ENCODE data around the gene RECQL5. TPM values are rescaled to one million over a fixed set of nuclear protein-coding genes. Genes with fewer than 3 reads are reported as not detected.

The RECQL5 gene
- total RNA-seq, 1 experiment from 2014 or later = 36.3 TPM

- Mint-ChIP-seq H3K9me3 (ENCODE audit: unreplicated experiment) (no peaks in the 10 kb centered on the region), H3K4me1 (ENCODE audit: insufficient read depth, unreplicated experiment) (peaks cover 10% of the 10 kb centered on the region), H3K4me3 (ENCODE audit: unreplicated experiment) (no peak overlapping the region), H3K27me3 (ENCODE audit: insufficient read depth, unreplicated experiment) (no peaks in the 10 kb centered on the region), H3K27ac (ENCODE audit: low read depth, unreplicated experiment) (no peak overlapping the region), H3K36me3 (ENCODE audit: insufficient read depth, unreplicated experiment) (peaks cover 19% of the 10 kb centered on the region)
- ChIA-PET POLR2A (interaction anchor here (0.8 to 2.7 kb wide), 9 partner anchors 8 to 147 kb away, joined by 3 to 15 read pairs (median 5); partner anchors contain the start of genes GALK1, ITGB4, RECQL5 and SAP30BP), CTCF (interaction anchor here (0.5 to 3.9 kb wide), 37 partner anchors 8 to 479 kb away, joined by 3 to 75 read pairs (median 5); partner anchors contain the start of gene TSEN54)
- intact Hi-C loops (cut with micrococcal nuclease) = loop anchor here (10.0 kb wide), 1 partner anchor 208 kb away; no protein-coding TSS in a partner anchor
- no peak for TF ChIP-seq CTCF (IDR thresholded peaks at IDR 0.05; ENCODE audit: unreplicated experiment)
- DNase-seq (ENCODE audit: unreplicated experiment) = no peak
- BruUV-seq (replicated peaks) = no TSS peak
Observed at GRCh38 chr17:75632428-75632827, 34.5 kb downstream of the RECQL5 start.

GRCh38 chr17:75631353-75631752 lies 35.6 kb downstream of the RECQL5 start:
- no TSS peak for BruUV-seq (replicated peaks)
- DNase-seq (ENCODE audit: unreplicated experiment) = no peak
- no peak overlapping the region for H3K4me3 Mint-ChIP-seq (ENCODE audit: unreplicated experiment)
- peaks cover 10% of the 10 kb centered on the region for H3K4me1 Mint-ChIP-seq (ENCODE audit: insufficient read depth, unreplicated experiment)
- H3K9me3 Mint-ChIP-seq (ENCODE audit: unreplicated experiment) = no peaks in the 10 kb centered on the region
- no peak overlapping the region for H3K27ac Mint-ChIP-seq (ENCODE audit: low read depth, unreplicated experiment)
- no peak for TF ChIP-seq CTCF (IDR thresholded peaks at IDR 0.05; ENCODE audit: unreplicated experiment)
- CTCF ChIA-PET = no interaction called here
- intact Hi-C loops (cut with micrococcal nuclease) = loop anchor here (10.0 kb wide), 1 partner anchor 207 kb away; no protein-coding TSS in a partner anchor
- POLR2A ChIA-PET = interaction anchor here (0.6 kb wide), 1 partner anchor 286 kb away, joined by 3 read pairs; no protein-coding TSS in a partner anchor
- H3K36me3 Mint-ChIP-seq (ENCODE audit: insufficient read depth, unreplicated experiment) = peaks cover 19% of the 10 kb centered on the region
- no peaks in the 10 kb centered on the region for H3K27me3 Mint-ChIP-seq (ENCODE audit: insufficient read depth, unreplicated experiment)

- DNase-seq (ENCODE audit: unreplicated experiment) = no peak
- no peaks in the 10 kb centered on the region for H3K27me3 Mint-ChIP-seq (ENCODE audit: insufficient read depth, unreplicated experiment)
- no peak overlapping the region for H3K27ac Mint-ChIP-seq (ENCODE audit: low read depth, unreplicated experiment)
- H3K4me1 Mint-ChIP-seq (ENCODE audit: insufficient read depth, unreplicated experiment) = peaks cover 10% of the 10 kb centered on the region
- no peak for TF ChIP-seq CTCF (IDR thresholded peaks at IDR 0.05; ENCODE audit: unreplicated experiment)
- no peak overlapping the region for H3K4me3 Mint-ChIP-seq (ENCODE audit: unreplicated experiment)
- CTCF ChIA-PET = interaction anchor here (0.5 to 1.3 kb wide), 7 partner anchors 11 to 518 kb away, joined by 3 to 4 read pairs (median 3); no protein-coding TSS in a partner anchor
- peaks cover 19% of the 10 kb centered on the region for H3K36me3 Mint-ChIP-seq (ENCODE audit: insufficient read depth, unreplicated experiment)
- intact Hi-C loops (cut with micrococcal nuclease) = loop anchor here (10.0 kb wide), 1 partner anchor 205 kb away; no protein-coding TSS in a partner anchor
- POLR2A ChIA-PET = interaction anchor here (1.2 kb wide), 1 partner anchor 9 kb away, joined by 4 read pairs; no protein-coding TSS in a partner anchor
- BruUV-seq (replicated peaks) = no TSS peak
- H3K9me3 Mint-ChIP-seq (ENCODE audit: unreplicated experiment) = no peaks in the 10 kb centered on the region
Observed at GRCh38 chr17:75630071-75630917, 36.7 kb downstream of the RECQL5 start.

GRCh38 chr17:75629157-75629556 lies 37.8 kb downstream of the RECQL5 start:
- H3K27me3 Mint-ChIP-seq (ENCODE audit: insufficient read depth, unreplicated experiment) = no peaks in the 10 kb centered on the region
- POLR2A ChIA-PET = interaction anchor here (1.2 kb wide), 1 partner anchor 8 kb away, joined by 4 read pairs; no protein-coding TSS in a partner anchor

More at GRCh38 chr17:75629157-75629556, 37.8 kb downstream of the RECQL5 start:
- intact Hi-C loops (cut with micrococcal nuclease) = no loop called here
- no peak for TF ChIP-seq CTCF (IDR thresholded peaks at IDR 0.05; ENCODE audit: unreplicated experiment)
- Mint-ChIP-seq H3K27ac (ENCODE audit: low read depth, unreplicated experiment) (no peak overlapping the region), H3K36me3 (ENCODE audit: insufficient read depth, unreplicated experiment) (peaks cover 19% of the 10 kb centered on the region), H3K9me3 (ENCODE audit: unreplicated experiment) (no peaks in the 10 kb centered on the region), H3K4me1 (ENCODE audit: insufficient read depth, unreplicated experiment) (peaks cover 9% of the 10 kb centered on the region), H3K4me3 (ENCODE audit: unreplicated experiment) (no peak overlapping the region)
- no TSS peak for BruUV-seq (replicated peaks)
- CTCF ChIA-PET = interaction anchor here (0.7 to 0.9 kb wide), 3 partner anchors 119 to 205 kb away, joined by 3 to 4 read pairs (median 3); no protein-coding TSS in a partner anchor
- DNase-seq (ENCODE audit: unreplicated experiment) = no peak
